ENCODE data around the gene PLCL2. TPM values are rescaled to one million over a fixed set of nuclear protein-coding genes. Genes with fewer than 3 reads are reported as not detected.

PLCL2 gene
- total RNA-seq, 1 experiment from 2014 or later = 3.0 TPM

- ChIA-PET POLR2A (no interaction called here), CTCF (no interaction called here)
- in situ Hi-C loops (cut with HindIII; ENCODE audit: low pct_unique_long_range_greater_than_20kb, low sequenced_read_pairs) = no loop called here
- Histone ChIP-seq H3K4me1 (ENCODE audit: control insufficient read depth, insufficient read depth, low read length) (no peaks in the 10 kb centered on the region; the same call in 1 of the 2 replicates), H3K27me3 (ENCODE audit: control insufficient read depth, insufficient read depth, low read length) (no peaks in the 10 kb centered on the region), H3K36me3 (ENCODE audit: control insufficient read depth, insufficient read depth, low read length) (no peaks in the 10 kb centered on the region), H3K27ac (ENCODE audit: low read length) (no peak overlapping the region), H3K4me3 (ENCODE audit: low read depth in 2 of 2, low read length in 2 of 2) (no peak overlapping the region), H3K9me3 (ENCODE audit: control insufficient read depth, insufficient read depth, low read depth, low read length) (no peaks in the 10 kb centered on the region)
- intact Hi-C loops (cut with micrococcal nuclease; ENCODE audit: unreplicated experiment) = no loop called here
- no TSS peak for BruUV-seq (replicated peaks)
- DNase-seq (ENCODE audit: low read depth, low spot score) (no peak), ATAC-seq (no peak)
- no peak for TF ChIP-seq POLR2AphosphoS5 (IDR thresholded peaks at IDR 0.05; ENCODE audit: low read depth, low read length)
- TF ChIP-seq REST (IDR thresholded peaks at IDR 0.05; ENCODE audit: insufficient read depth in 1 of 2, low read depth in 2 of 2, low read length in 1 of 2) = no peak
- no peak for TF ChIP-seq TCF7L2 (IDR thresholded peaks at IDR 0.05; ENCODE audit: low read depth, low read length)
- TF ChIP-seq SIN3A (IDR thresholded peaks at IDR 0.05; ENCODE audit: borderline replicate concordance, insufficient read depth, low read depth, low read length) = no peak
- TF ChIP-seq CTCF (IDR thresholded peaks at IDR 0.05) = no peak
Measured at GRCh38 chr3:16918683-16919025, 33.9 kb downstream of the PLCL2 start.

- CTCF ChIA-PET = no interaction called here
- no TSS peak for BruUV-seq (replicated peaks)
- H3K27me3 ChIP-seq (ENCODE audit: control insufficient read depth, insufficient read depth, low read length) = no peaks in the 10 kb centered on the region
- no peak overlapping the region for H3K27ac ChIP-seq (ENCODE audit: low read length)
- DNase-seq (ENCODE audit: low read depth, low spot score) (no peak), ATAC-seq (no peak)
- POLR2A ChIA-PET = no interaction called here
- intact Hi-C loops (cut with micrococcal nuclease; ENCODE audit: unreplicated experiment) = no loop called here
- no peaks in the 10 kb centered on the region; the same call in 1 of the 2 replicates for H3K4me1 ChIP-seq (ENCODE audit: control insufficient read depth, insufficient read depth, low read length)
- no peak overlapping the region for H3K4me3 ChIP-seq (ENCODE audit: low read depth in 2 of 2, low read length in 2 of 2)
- H3K9me3 ChIP-seq (ENCODE audit: control insufficient read depth, insufficient read depth, low read depth, low read length) = no peaks in the 10 kb centered on the region
- in situ Hi-C loops (cut with HindIII; ENCODE audit: low pct_unique_long_range_greater_than_20kb, low sequenced_read_pairs) = no loop called here
- H3K36me3 ChIP-seq (ENCODE audit: control insufficient read depth, insufficient read depth, low read length) = no peaks in the 10 kb centered on the region
- no peak for TF ChIP-seq REST (IDR thresholded peaks at IDR 0.05; ENCODE audit: insufficient read depth in 1 of 2, low read depth in 2 of 2, low read length in 1 of 2)
- TF ChIP-seq SIN3A (IDR thresholded peaks at IDR 0.05; ENCODE audit: borderline replicate concordance, insufficient read depth, low read depth, low read length) = no peak
- no peak for TF ChIP-seq POLR2AphosphoS5 (IDR thresholded peaks at IDR 0.05; ENCODE audit: low read depth, low read length)
- TF ChIP-seq CTCF (IDR thresholded peaks at IDR 0.05) = no peak
- no peak for TF ChIP-seq TCF7L2 (IDR thresholded peaks at IDR 0.05; ENCODE audit: low read depth, low read length)
Measured at GRCh38 chr3:16923112-16923511, 38.4 kb downstream of the PLCL2 start.

Data from Panc1 (cell line).